Left lung (tissue), 10 donors: ENCODE data around the gene GAK. TPM values are rescaled to one million over a fixed set of nuclear protein-coding genes. Genes with fewer than 3 reads are reported as not detected.

ENCODE experiments used
- ATAC-seq: fragments of 200-7000 bp; cut with Tn5 transposase; one replicate; pipeline ENCODE4 v1.9.1; 2020; ENCODE audit warnings: moderate library complexity
- DNase-seq, 4 donors: peaks; one replicate each; pipeline ENCODE4 v3.0.0-alpha.2; 2013 to 2020
- H3K27ac ChIP-seq, 2 donors: fragments of 200-600 bp; sonication (generic) in 1 of 2; one replicate each; pipeline versions ENCODE4 v1.5.0 to v1.8.0; 2020 to 2021
- H3K27me3 ChIP-seq, 2 donors: fragments of 200-600 bp; sonication (generic) in 1 of 2; one replicate each; pipeline versions ENCODE4 v1.5.0 to v1.8.0; 2020 to 2021
- H3K36me3 ChIP-seq, 2 donors: fragments of 200-600 bp; sonication (generic) in 1 of 2; one replicate each; pipeline versions ENCODE4 v1.5.0 to v1.8.0; 2020 to 2021
- H3K4me1 ChIP-seq, 2 donors: fragments of 200-600 bp; one replicate each; pipeline ENCODE4 v1.8.0; 2021
- H3K4me3 ChIP-seq, 2 donors: fragments of 200-600 bp; sonication (generic) in 1 of 2; one replicate each; pipeline versions ENCODE4 v1.5.0 to v1.8.0; 2020 to 2021; ENCODE audit warnings: mild to moderate bottlenecking in 1 of 2
- H3K9me3 ChIP-seq, 2 donors: fragments of 200-600 bp; sonication (generic) in 1 of 2; one replicate each; pipeline versions ENCODE4 v1.5.0 to v1.8.0; 2020 to 2021
- CTCF ChIP-seq, 2 donors: fragments of 200-600 bp; sonication (generic) in 1 of 2; IDR thresholded peaks; one replicate each; pipeline versions ENCODE4 v1.5.0 to v1.8.0; 2021; ENCODE audit warnings: antibody characterized with exemption in 2 of 2
- intact Hi-C, 2 donors: fragments of 100-400 bp; cut with DNase I; formaldehyde crosslinking; loops; one replicate each; pipeline versions ENCODE4 v1.11.2 to v1.14.2; 2022
- polyA plus RNA-seq, 6 donors: library from polyadenylated mRNA; unstranded; fragments of 120-200 nt; gene quantifications; one replicate each; pipeline ENCODE4 v1.2.1, GENCODE V29; 2013; ENCODE audit not compliant: insufficient read length in 6 of 6
- total RNA-seq, 2 donors: library from RNA; stranded (reverse); fragmentation: NEBNext Ultra II Directional; extraction: Animal tissue kit (Norgen Biotek cat#: 25700); gene quantifications; one replicate each; pipeline ENCODE4 v1.2.1, GENCODE V29; 2021
- donor health status: DM: no; HTN: yes; CAD: no.
- donor health status: DM: no; HTN: no; CAD: no.

GAK gene
- total and polyA plus RNA-seq, 8 donors: 42.7 to 121 (median 50.3) TPM

- DNase-seq (peak in 1 of 4 donors; percentile 54), ATAC-seq (no peak)
- H3K27ac ChIP-seq: no peak overlapping the region
- no peaks in the 10 kb centered on the region for H3K4me1 ChIP-seq
- no peaks in the 10 kb centered on the region for H3K9me3 ChIP-seq
- intact Hi-C loops: no loop called here
- no peaks in the 10 kb centered on the region for H3K27me3 ChIP-seq
- no peak overlapping the region for H3K4me3 ChIP-seq
- TF ChIP-seq CTCF (IDR thresholded peaks at IDR 0.05): no peak
- H3K36me3 ChIP-seq: peaks cover 0 to 93% of the 10 kb centered on the region in 2 donors
These were observed 30.8 kb downstream of the GAK start for GRCh38 chr4:901192-901910.

GRCh38 chr4:900721-901120 lies 31.4 kb downstream of the GAK start:
- Histone ChIP-seq H3K4me1 (no peaks in the 10 kb centered on the region), H3K36me3 (peaks cover 0 to 94% of the 10 kb centered on the region in 2 donors), H3K27ac (no peak overlapping the region), H3K4me3 (no peak overlapping the region), H3K9me3 (no peaks in the 10 kb centered on the region), H3K27me3 (no peaks in the 10 kb centered on the region)
- intact Hi-C loops: no loop called here
- ATAC-seq (no peak), DNase-seq (peak in 1 of 4 donors; percentile 61)
- TF ChIP-seq CTCF (IDR thresholded peaks at IDR 0.05): no peak

- no peak overlapping the region for H3K4me3 ChIP-seq
- intact Hi-C loops: no loop called here
- no peak for TF ChIP-seq CTCF (IDR thresholded peaks at IDR 0.05)
- H3K4me1 ChIP-seq: no peaks in the 10 kb centered on the region
- H3K27me3 ChIP-seq: no peaks in the 10 kb centered on the region
- ATAC-seq: no peak
- H3K27ac ChIP-seq: no peak overlapping the region
- DNase-seq: peak in 1 of 4 donors; percentile 60
- H3K9me3 ChIP-seq: no peaks in the 10 kb centered on the region
- peaks cover 0 to 99% of the 10 kb centered on the region in 2 donors for H3K36me3 ChIP-seq
These were observed 32.0 kb downstream of the GAK start for GRCh38 chr4:900073-900472.

DNA sequence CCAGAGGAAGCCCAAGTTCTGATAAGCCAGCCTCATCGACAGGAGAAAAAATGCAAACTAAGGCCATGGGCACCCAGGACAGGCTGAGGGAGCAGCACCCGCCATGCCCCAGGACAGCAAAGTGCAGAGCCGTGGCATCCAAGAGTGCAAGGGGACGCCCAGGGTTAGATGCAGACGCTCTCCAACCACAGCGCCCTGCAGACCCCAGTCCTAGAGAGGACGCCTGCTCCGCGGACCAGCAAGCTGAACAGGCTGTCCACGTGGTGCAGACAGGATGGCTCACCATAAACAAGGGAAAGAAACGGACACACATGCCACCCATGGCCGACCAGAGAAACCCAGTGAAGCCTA lies 32.6 kb downstream of the GAK start:
- no peak for TF ChIP-seq CTCF (IDR thresholded peaks at IDR 0.05)
- intact Hi-C loops: no loop called here
- Histone ChIP-seq H3K9me3 (no peaks in the 10 kb centered on the region), H3K4me1 (no peaks in the 10 kb centered on the region), H3K27me3 (no peaks in the 10 kb centered on the region), H3K4me3 (no peak overlapping the region), H3K36me3 (peaks cover 0 to 99% of the 10 kb centered on the region in 2 donors), H3K27ac (no peak overlapping the region)
- peak in 1 of 4 donors; percentile 55 for DNase-seq
- ATAC-seq: no peak

GRCh38 chr4:898869-899555 lies 33.1 kb downstream of the GAK start:
- H3K36me3 ChIP-seq: peaks cover 0 to 99% of the 10 kb centered on the region in 2 donors

More at GRCh38 chr4:898869-899555, 33.1 kb downstream of the GAK start:
- H3K27me3 ChIP-seq: no peaks in the 10 kb centered on the region
- intact Hi-C loops: no loop called here
- DNase-seq: peak in 1 of 4 donors; percentile 49
- no peak for TF ChIP-seq CTCF (IDR thresholded peaks at IDR 0.05)
- H3K4me1 ChIP-seq: no peaks in the 10 kb centered on the region
- no peak overlapping the region for H3K27ac ChIP-seq
- ATAC-seq: no peak
- H3K9me3 ChIP-seq: no peaks in the 10 kb centered on the region
- no peak overlapping the region for H3K4me3 ChIP-seq
